OCI-LY1 (cell line): ENCODE data around the gene NACC2.

Source experiments
- CTCF ChIP-seq: fragments of 200-600 bp; sonication (generic), shearing (Covaris generic); IDR thresholded peaks from 2 replicates; pipeline ENCODE4 v1.5.1; 2017; ENCODE audit warnings: mild to moderate bottlenecking, antibody characterized with exemption, low read length, moderate library complexity, mixed read lengths
- EZH2 ChIP-seq: fragments of 200-600 bp; sonication (generic), shearing (Covaris generic); IDR thresholded peaks from 2 replicates; pipeline ENCODE4 v1.8.0; 2017; ENCODE audit warnings: borderline replicate concordance, mixed run types, mild to moderate bottlenecking, antibody characterized with exemption, low read length, moderate library complexity, mixed read lengths

- TF ChIP-seq CTCF (no peak), EZH2 (no peak)
Measured at GRCh38 chr9:136079916-136080246, 15.2 kb downstream of the NACC2 start.
